Stimulated activated CD4-positive, alpha-beta T cell treated with anti-CD3 and anti-CD28 coated beads, Interleukin-4, amount 100 ng/mL, for 48 hours (primary cell): Measurements from ENCODE around the gene SPCS1.
"Not testable (repeated sequence)": the region's sequence is repeated elsewhere in the genome, so short reads cannot be mapped to it uniquely, and the experiment has no call there.

ENCODE experiments used
- DNase-seq, 2 donors: peaks; one replicate each; pipeline ENCODE4 v3.0.0-alpha.2; 2020; ENCODE audit warnings: low read depth in 2 of 2

SPCS1 gene

GRCh38 chr3:52705688-52706686 is at the start of gene SPCS1, which contains the start of gene GLT8D1:
TSS of gene SPCS1 (plus strand) at chr3:52706106. CDS start at chr3:52706247, 141 bp downstream.
TSS of gene GLT8D1 (minus strand) at chr3:52705791. CDS start at chr3:52700460, 5,331 bp downstream.
- peak; percentile 78 to 85 for DNase-seq

- no peak for DNase-seq
Observed at GRCh38 chr3:52660046-52660445, 45.9 kb upstream of the SPCS1 start.

- no peak for DNase-seq
Observed at GRCh38 chr3:52663098-52663497, 42.8 kb upstream of the SPCS1 start.

- DNase-seq = peak in 1 of 2 donors; percentile 47
Observed at GRCh38 chr3:52670621-52671521, 35.0 kb upstream of the SPCS1 start.

- no peak for DNase-seq
Observed at GRCh38 chr3:52671676-52672075, 34.2 kb upstream of the SPCS1 start.

GRCh38 chr3:52676201-52676600 is 29.7 kb upstream of the SPCS1 start:
- not testable (repeated sequence) for DNase-seq

GRCh38 chr3:52678265-52679198 is 27.4 kb upstream of the SPCS1 start:
- no peak for DNase-seq

- DNase-seq = no peak
Observed at GRCh38 chr3:52679199-52679538, 26.7 kb upstream of the SPCS1 start.

- no peak for DNase-seq
Observed at GRCh38 chr3:52679811-52680210, 26.1 kb upstream of the SPCS1 start.

GRCh38 chr3:52681596-52681995 is 24.3 kb upstream of the SPCS1 start:
- no peak for DNase-seq

GRCh38 chr3:52682016-52682415 is 23.9 kb upstream of the SPCS1 start:
- DNase-seq = peak in 1 of 2 donors; percentile 43

- DNase-seq = no peak
Observed at GRCh38 chr3:52683611-52684010, 22.3 kb upstream of the SPCS1 start.

- no peak for DNase-seq
Observed at GRCh38 chr3:52684184-52684583, 21.7 kb upstream of the SPCS1 start.

GRCh38 chr3:52685285-52685708 is 20.6 kb upstream of the SPCS1 start:
- DNase-seq = peak; percentile 73 to 83

- peak; percentile 89 to 91 for DNase-seq
Observed at GRCh38 chr3:52685709-52686691, 19.9 kb upstream of the SPCS1 start, which contains the start of the genes GNL3 and PBRM1. TSS of gene GNL3 (plus strand) at chr3:52686032. CDS start at chr3:52686093, 61 bp downstream. TSS of gene PBRM1 (minus strand) at chr3:52685913.

GRCh38 chr3:52688266-52688665 is 17.6 kb upstream of the SPCS1 start:
- no peak for DNase-seq

GRCh38 chr3:52689151-52689550 is 16.8 kb upstream of the SPCS1 start:
- DNase-seq = no peak

GRCh38 chr3:52690560-52690959 is 15.3 kb upstream of the SPCS1 start:
- no peak for DNase-seq

GRCh38 chr3:52693071-52693470 is 12.8 kb upstream of the SPCS1 start:
- no peak for DNase-seq
